ENCODE measurements around the gene TARS3. TPM values are rescaled to one million over a fixed set of nuclear protein-coding genes. Genes with fewer than 3 reads are reported as not detected.

Gene TARS3
- total RNA-seq, 1 experiment from 2014 or later: 9.5 TPM

- DNase-seq (ENCODE audit: low spot score) (no peak), ATAC-seq (no peak)
- Mint-ChIP-seq H3K27ac (no peak overlapping the region), H3K4me1 (peaks cover 6% of the 10 kb centered on the region), H3K4me3 (no peak overlapping the region), H3K9me3 (no peaks in the 10 kb centered on the region), H3K27me3 (ENCODE audit: low read depth) (no peaks in the 10 kb centered on the region), H3K36me3 (peaks cover 8% of the 10 kb centered on the region)
- POLR2A ChIA-PET: no interaction called here
- TF ChIP-seq ZNF138 (CRISPR knock-in tag; conservative IDR thresholded peaks at IDR 0.05) (no peak), NR2C2 (CRISPR knock-in tag; IDR thresholded peaks at IDR 0.05) (no peak), CREB1 (CRISPR knock-in tag; IDR thresholded peaks at IDR 0.05) (no peak), ZNF121 (CRISPR knock-in tag; IDR thresholded peaks at IDR 0.05) (no peak), FOXP1 (CRISPR knock-in tag; IDR thresholded peaks at IDR 0.05; ENCODE audit: borderline replicate concordance) (no peak), NFATC4 (CRISPR knock-in tag; IDR thresholded peaks at IDR 0.05) (no peak), RELA (CRISPR knock-in tag; IDR thresholded peaks at IDR 0.05; ENCODE audit: borderline replicate concordance) (no peak), KAT7 (CRISPR knock-in tag; IDR thresholded peaks at IDR 0.05; ENCODE audit: borderline replicate concordance) (no peak)
- CTCF ChIA-PET: no interaction called here
Measured at GRCh38 chr15:101676921-101677329, 47.3 kb downstream of the TARS3 start.

- Mint-ChIP-seq H3K27ac (no peak overlapping the region), H3K4me1 (peaks cover 6% of the 10 kb centered on the region), H3K36me3 (peaks cover 8% of the 10 kb centered on the region), H3K4me3 (peak overlapping the region; percentile 10; the same call in 1 of the 2 replicates), H3K27me3 (ENCODE audit: low read depth) (no peaks in the 10 kb centered on the region), H3K9me3 (no peaks in the 10 kb centered on the region)
- CTCF ChIA-PET: no interaction called here
- TF ChIP-seq MAX (CRISPR knock-in tag; IDR thresholded peaks at IDR 0.05): peak; percentile 77
- TF ChIP-seq GRHL2 (CRISPR knock-in tag; IDR thresholded peaks at IDR 0.05; ENCODE audit: insufficient replicate concordance, severe bottlenecking): no peak
- POLR2A ChIA-PET: interaction anchor here (0.7 kb wide), 1 partner anchor 30 kb away, joined by 3 read pairs; no protein-coding TSS in a partner anchor
- ATAC-seq (peak; percentile 78), DNase-seq (ENCODE audit: low spot score) (no peak)
Measured at GRCh38 chr15:101675796-101676582, 48.3 kb downstream of the TARS3 start.

- DNase-seq (ENCODE audit: low spot score) (no peak), ATAC-seq (no peak)
- Mint-ChIP-seq H3K27ac (no peak overlapping the region), H3K4me1 (peaks cover 6% of the 10 kb centered on the region), H3K27me3 (ENCODE audit: low read depth) (no peaks in the 10 kb centered on the region), H3K4me3 (no peak overlapping the region), H3K36me3 (peaks cover 8% of the 10 kb centered on the region), H3K9me3 (no peaks in the 10 kb centered on the region)
- POLR2A ChIA-PET: no interaction called here
- CTCF ChIA-PET: no interaction called here
- TF ChIP-seq AR (CRISPR knock-in tag; IDR thresholded peaks at IDR 0.05): no peak
- TF ChIP-seq NR1H2 (CRISPR knock-in tag; IDR thresholded peaks at IDR 0.05): no peak
- no peak for TF ChIP-seq ATF6 (CRISPR knock-in tag; IDR thresholded peaks at IDR 0.05)
- TF ChIP-seq SMAD4 (CRISPR knock-in tag; IDR thresholded peaks at IDR 0.05): no peak
- TF ChIP-seq ZNF317 (CRISPR knock-in tag; IDR thresholded peaks at IDR 0.05; ENCODE audit: borderline replicate concordance, low read depth): no peak
- no peak for TF ChIP-seq GABPB1 (CRISPR knock-in tag; IDR thresholded peaks at IDR 0.05)
- no peak for TF ChIP-seq FOXP4 (CRISPR knock-in tag; IDR thresholded peaks at IDR 0.05)
- no peak for TF ChIP-seq ERG (CRISPR knock-in tag; IDR thresholded peaks at IDR 0.05)
- no peak for TF ChIP-seq E2F4 (CRISPR knock-in tag; IDR thresholded peaks at IDR 0.05; ENCODE audit: borderline replicate concordance, low read depth)
- no peak for TF ChIP-seq ATF3 (CRISPR knock-in tag; conservative IDR thresholded peaks at IDR 0.05)
- no peak for TF ChIP-seq NFATC4 (CRISPR knock-in tag; IDR thresholded peaks at IDR 0.05)
Measured at GRCh38 chr15:101675015-101675414, 49.3 kb downstream of the TARS3 start.
